CD4-positive, alpha-beta T cell (primary cell): ENCODE data around the gene NTN4. TPM values are rescaled to one million over a fixed set of nuclear protein-coding genes. Genes with fewer than 3 reads are reported as not detected.
"Not testable (repeated sequence)": the region's sequence is repeated elsewhere in the genome, so short reads cannot be mapped to it uniquely, and the experiment has no call there.

ENCODE experiments used
- ATAC-seq: fragments of 200-7000 bp; cut with Tn5 transposase; one replicate; pipeline ENCODE4 v1.10.0; 2022; ENCODE audit warnings: mild to moderate bottlenecking; ENCODE audit not compliant: poor library complexity
- CTCF ChIA-PET: fragments of 350-600 bp; sonication (Branson Sonifier 250); formaldehyde crosslinking; loops from one replicate; lab custom pipeline; 2021; ENCODE audit warnings: antibody characterized with exemption, inconsistent platforms; lab: Charles Lee
- POLR2A ChIA-PET: fragments of 350-600 bp; sonication (Branson Sonifier 250); formaldehyde crosslinking; loops from one replicate; lab custom pipeline; 2021; ENCODE audit warnings: antibody characterized with exemption, inconsistent platforms; lab: Charles Lee
- DNase-seq, 14 experiments: peaks; one replicate each; pipeline ENCODE4 v3.0.0-alpha.2; 2013 to 2020; ENCODE audit warnings: mixed read lengths in 2 of 14
- H3K27ac ChIP-seq, 2 donors: one replicate each; pipeline versions ENCODE4 v1.5.1 to v1.7.0; 2013; ENCODE audit warnings: low read length in 2 of 2, low read depth in 1 of 2, mild to moderate bottlenecking in 1 of 2
- H3K27me3 ChIP-seq, 2 experiments: 1 replicate in 1 of 2; 2 replicates in 1 of 2; pipeline versions ENCODE4 v1.6.1 to v1.7.0; 2013; ENCODE audit warnings: low read length in 2 of 2, control low read depth in 1 of 2, mild to moderate bottlenecking in 1 of 2, moderate library complexity in 1 of 2; ENCODE audit not compliant: insufficient read depth in 2 of 2, control insufficient read depth in 1 of 2
- H3K36me3 ChIP-seq: one replicate; pipeline ENCODE4 v1.6.1; 2013; ENCODE audit warnings: low read length, control low read depth; ENCODE audit not compliant: insufficient read depth
- H3K4me1 ChIP-seq: one replicate; pipeline ENCODE4 v1.6.1; 2013; ENCODE audit warnings: low read length, control low read depth; ENCODE audit not compliant: insufficient read depth
- H3K4me3 ChIP-seq: one replicate; pipeline ENCODE4 v1.5.1; 2013; ENCODE audit warnings: mild to moderate bottlenecking, low read length, moderate library complexity
- H3K9me3 ChIP-seq, 2 experiments: 1 replicate in 1 of 2; 2 replicates in 1 of 2; pipeline versions ENCODE4 v1.6.1 to v1.7.0; 2013; ENCODE audit warnings: low read length in 2 of 2, mild to moderate bottlenecking in 2 of 2, control low read depth in 1 of 2, moderate library complexity in 1 of 2; ENCODE audit not compliant: control insufficient read depth in 1 of 2, insufficient read depth in 1 of 2
- H3K27ac Mint-ChIP-seq: one replicate; pipeline ENCODE4 v1.8.0; 2020; ENCODE audit warnings: mixed read lengths
- H3K27me3 Mint-ChIP-seq: one replicate; pipeline ENCODE4 v1.8.0; 2021; ENCODE audit warnings: mixed read lengths
- H3K36me3 Mint-ChIP-seq: one replicate; pipeline ENCODE4 v1.8.0; 2021; ENCODE audit warnings: low read depth, mixed read lengths
- H3K4me1 Mint-ChIP-seq: one replicate; pipeline ENCODE4 v1.8.0; 2021; ENCODE audit warnings: low read depth, mixed read lengths
- H3K4me3 Mint-ChIP-seq: one replicate; pipeline ENCODE4 v1.8.0; 2020; ENCODE audit warnings: mild to moderate bottlenecking, mixed read lengths
- H3K9me3 Mint-ChIP-seq: one replicate; pipeline ENCODE4 v1.8.0; 2020; ENCODE audit warnings: mixed read lengths
- CTCF ChIP-seq: fragments of 200-600 bp; IDR thresholded peaks from one replicate; pipeline ENCODE4 v1.8.0; 2022; ENCODE audit warnings: antibody characterized with exemption, mild to moderate bottlenecking
- intact Hi-C, 2 experiments: fragments of 100-400 bp; cut with DNase I in 1 of 2; cut with micrococcal nuclease in 1 of 2; formaldehyde crosslinking; loops; one replicate each; pipeline versions ENCODE4 v1.15.1 to v1.9.0; 2023 to 2025; cut with DNase I, micrococcal nuclease
- total RNA-seq, 174 experiments: library from RNA in 2 of 174; stranded (reverse) in 2 of 174; gene quantifications; one replicate each; pipeline ENCODE4 v1.2.3 and lab custom pipeline; 2021 to 2026

The NTN4 gene
- total RNA-seq, 2 experiments from 2014 or later = 0.47 to 0.71 TPM

DNA sequence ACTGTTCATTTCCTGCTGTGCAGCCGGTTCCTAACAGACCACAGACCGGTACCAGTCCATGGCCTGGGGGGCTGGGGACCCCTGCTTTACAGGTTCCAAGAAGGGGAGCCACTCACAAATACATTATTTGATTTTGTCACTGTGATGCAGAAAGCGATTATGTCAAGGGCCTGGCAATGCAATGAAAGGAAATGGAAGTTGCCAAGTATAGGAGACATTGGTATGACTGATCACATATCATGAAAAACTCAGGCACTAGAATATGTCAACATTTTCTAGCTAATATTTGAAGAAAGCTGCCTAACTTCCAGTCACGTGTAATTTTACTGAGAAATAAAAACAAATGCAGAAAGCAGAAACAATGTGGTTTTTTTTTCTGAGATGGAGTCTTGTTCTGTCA, 170.4 kb downstream of the NTN4 start:
- ATAC-seq = no peak
- no peak overlapping the region for H3K4me3 ChIP-seq
- no peak for DNase-seq
- no peaks in the 10 kb centered on the region for H3K4me1 Mint-ChIP-seq
- H3K36me3 Mint-ChIP-seq = no peaks in the 10 kb centered on the region
- H3K9me3 ChIP-seq = no peaks in the 10 kb centered on the region
- CTCF ChIA-PET = no interaction called here
- H3K27ac ChIP-seq = no peak overlapping the region
- peaks cover 2% of the 10 kb centered on the region for H3K4me1 ChIP-seq
- H3K36me3 ChIP-seq = no peaks in the 10 kb centered on the region
- peaks cover 36% of the 10 kb centered on the region for H3K27me3 Mint-ChIP-seq
- H3K27ac Mint-ChIP-seq = no peak overlapping the region
- no peaks in the 10 kb centered on the region for H3K27me3 ChIP-seq
- TF ChIP-seq CTCF = no peak
- intact Hi-C loops = loop anchor here in 1 of 2 experiments (5.0 kb wide), 1 partner anchor 192 kb away; no protein-coding TSS in a partner anchor
- no peaks in the 10 kb centered on the region for H3K9me3 Mint-ChIP-seq
- POLR2A ChIA-PET = no interaction called here
- H3K4me3 Mint-ChIP-seq = no peak overlapping the region

- H3K36me3 ChIP-seq, POLR2A ChIA-PET: not testable (repeated sequence)
Observed at GRCh38 chr12:95616470-95616869, 174.1 kb downstream of the NTN4 start.

DNA sequence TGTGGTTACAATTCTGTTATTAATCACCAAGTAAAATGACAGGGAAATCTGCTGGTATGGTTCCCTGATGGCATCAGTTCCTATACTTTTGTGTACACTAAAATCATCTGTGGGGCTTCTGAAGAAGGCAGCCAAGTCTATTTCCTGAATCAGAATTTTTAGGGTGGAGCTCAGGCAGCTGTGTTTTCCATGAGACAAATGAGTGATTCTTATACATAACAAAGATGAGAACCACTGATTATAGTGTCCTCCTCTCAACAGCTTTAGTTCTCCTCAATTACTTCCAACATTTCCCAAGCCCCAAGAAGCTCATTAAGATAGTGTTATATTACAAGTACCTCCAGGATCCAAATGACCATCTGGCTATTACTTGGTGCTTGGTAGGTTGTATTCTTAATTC, 174.8 kb downstream of the NTN4 start:
- no peak overlapping the region for H3K27ac ChIP-seq
- H3K36me3 ChIP-seq = no peaks in the 10 kb centered on the region
- ChIA-PET POLR2A (no interaction called here), CTCF (no interaction called here)
- H3K36me3 Mint-ChIP-seq = no peaks in the 10 kb centered on the region
- H3K27me3 ChIP-seq = no peaks in the 10 kb centered on the region
- peaks cover 15% of the 10 kb centered on the region for H3K27me3 Mint-ChIP-seq
- no peaks in the 10 kb centered on the region for H3K9me3 ChIP-seq
- no peaks in the 10 kb centered on the region for H3K4me1 ChIP-seq
- no peak for DNase-seq
- TF ChIP-seq CTCF = no peak
- no peaks in the 10 kb centered on the region for H3K9me3 Mint-ChIP-seq
- no peak overlapping the region for H3K27ac Mint-ChIP-seq
- H3K4me3 Mint-ChIP-seq = no peak overlapping the region
- intact Hi-C loops = no loop called here
- no peak for ATAC-seq
- no peaks in the 10 kb centered on the region for H3K4me1 Mint-ChIP-seq
- no peak overlapping the region for H3K4me3 ChIP-seq

More at GRCh38 chr12:95616470-95616869, 174.1 kb downstream of the NTN4 start:
- H3K4me1 Mint-ChIP-seq, H3K9me3 ChIP-seq, H3K27ac ChIP-seq, H3K27ac Mint-ChIP-seq, H3K4me3 ChIP-seq, H3K9me3 Mint-ChIP-seq, intact Hi-C loops, DNase-seq, ATAC-seq, H3K4me3 Mint-ChIP-seq, H3K27me3 ChIP-seq, H3K4me1 ChIP-seq, CTCF ChIA-PET, H3K36me3 Mint-ChIP-seq: not testable (repeated sequence)
- H3K27me3 Mint-ChIP-seq = peaks cover 17% of the 10 kb centered on the region

DNA sequence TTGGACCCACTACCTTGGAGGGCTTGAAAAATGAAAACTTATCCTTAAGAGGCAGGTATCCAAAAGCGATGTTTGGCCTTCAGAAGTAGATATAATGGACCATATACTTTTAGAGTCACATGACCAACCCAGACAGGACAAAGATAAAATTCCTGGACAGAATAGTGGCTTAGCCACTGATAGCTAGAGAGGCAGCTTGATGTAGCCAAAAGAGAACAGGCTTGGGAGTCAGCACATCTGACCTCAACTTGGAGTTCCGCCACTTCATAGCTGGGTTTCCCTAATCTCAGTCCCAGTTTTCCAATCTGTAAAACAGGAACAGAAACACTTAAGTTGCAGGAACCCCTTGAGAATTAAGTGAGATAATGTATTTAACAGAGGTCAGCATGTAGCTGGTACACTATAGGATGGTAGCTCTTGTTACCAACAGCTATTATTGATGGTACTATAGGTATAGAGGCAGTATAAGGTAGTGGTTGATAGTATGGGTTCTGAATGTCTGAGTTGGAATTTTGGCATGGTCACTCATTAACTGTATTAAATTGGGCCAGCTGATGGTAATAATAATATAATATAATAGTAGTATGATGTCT, 176.1 kb downstream of the NTN4 start:
- ATAC-seq (no peak), DNase-seq (no peak)
- Mint-ChIP-seq H3K27me3 (peaks cover 9% of the 10 kb centered on the region), H3K27ac (no peak overlapping the region), H3K4me1 (no peaks in the 10 kb centered on the region), H3K36me3 (no peaks in the 10 kb centered on the region), H3K9me3 (no peaks in the 10 kb centered on the region), H3K4me3 (no peak overlapping the region)
- Histone ChIP-seq H3K27me3 (no peaks in the 10 kb centered on the region), H3K9me3 (no peaks in the 10 kb centered on the region), H3K4me3 (no peak overlapping the region), H3K27ac (no peak overlapping the region), H3K36me3 (no peaks in the 10 kb centered on the region), H3K4me1 (no peaks in the 10 kb centered on the region)
- POLR2A ChIA-PET = no interaction called here
- intact Hi-C loops = no loop called here
- TF ChIP-seq CTCF = no peak
- CTCF ChIA-PET = no interaction called here
